ENCODE measurements around the gene CTDSPL.
A peak's percentile ranks its signal among the peaks of the same experiment; 100 is the strongest.

Gene CTDSPL

GRCh38 chr3:37997342-37997741, 135.7 kb downstream of the CTDSPL start:
- no peak for DNase-seq
- H3K9me3 ChIP-seq (ENCODE audit: control insufficient read depth, low read length), result no peaks in the 10 kb centered on the region
- no peaks in the 10 kb centered on the region for H3K27me3 ChIP-seq (replicated peaks; ENCODE audit: control insufficient read depth, insufficient read depth, low read length, poor library complexity, severe bottlenecking)
- no peak overlapping the region for H3K4me3 ChIP-seq (ENCODE audit: insufficient read depth, low read depth, low read length, poor library complexity, severe bottlenecking)
- H3K4me1 ChIP-seq (ENCODE audit: control insufficient read depth, insufficient read depth, low read length, poor library complexity, severe bottlenecking), result peaks cover 56% of the 10 kb centered on the region
- H3K27ac ChIP-seq (ENCODE audit: insufficient read depth, low read length, poor library complexity, severe bottlenecking), result no peak overlapping the region
- H3K36me3 ChIP-seq (ENCODE audit: control insufficient read depth, insufficient read depth, low read length), result peaks cover 20% of the 10 kb centered on the region

GRCh38 chr3:37997791-37998370, 136.2 kb downstream of the CTDSPL start:
- H3K27ac ChIP-seq (ENCODE audit: insufficient read depth, low read length, poor library complexity, severe bottlenecking), result peak overlapping the region; percentile 86
- no peaks in the 10 kb centered on the region for H3K9me3 ChIP-seq (ENCODE audit: control insufficient read depth, low read length)
- no peaks in the 10 kb centered on the region for H3K27me3 ChIP-seq (replicated peaks; ENCODE audit: control insufficient read depth, insufficient read depth, low read length, poor library complexity, severe bottlenecking)
- H3K4me3 ChIP-seq (ENCODE audit: insufficient read depth, low read depth, low read length, poor library complexity, severe bottlenecking), result peak overlapping the region; percentile 32
- peaks cover 56% of the 10 kb centered on the region for H3K4me1 ChIP-seq (ENCODE audit: control insufficient read depth, insufficient read depth, low read length, poor library complexity, severe bottlenecking)
- peaks cover 25% of the 10 kb centered on the region for H3K36me3 ChIP-seq (ENCODE audit: control insufficient read depth, insufficient read depth, low read length)
- no peak for DNase-seq

- DNase-seq, result no peak
- peaks cover 46% of the 10 kb centered on the region for H3K4me1 ChIP-seq (ENCODE audit: control insufficient read depth, insufficient read depth, low read length, poor library complexity, severe bottlenecking)
Measured at GRCh38 chr3:37999836-38000235, 138.2 kb downstream of the CTDSPL start.

GRCh38 chr3:38000242-38000916, 138.7 kb downstream of the CTDSPL start:
- H3K27me3 ChIP-seq (replicated peaks; ENCODE audit: control insufficient read depth, insufficient read depth, low read length, poor library complexity, severe bottlenecking), result no peaks in the 10 kb centered on the region
- DNase-seq, result no peak
- peaks cover 36% of the 10 kb centered on the region for H3K36me3 ChIP-seq (ENCODE audit: control insufficient read depth, insufficient read depth, low read length)
- H3K4me1 ChIP-seq (ENCODE audit: control insufficient read depth, insufficient read depth, low read length, poor library complexity, severe bottlenecking), result peaks cover 40% of the 10 kb centered on the region
- H3K9me3 ChIP-seq (ENCODE audit: control insufficient read depth, low read length), result no peaks in the 10 kb centered on the region
- no peak overlapping the region for H3K27ac ChIP-seq (ENCODE audit: insufficient read depth, low read length, poor library complexity, severe bottlenecking)
- H3K4me3 ChIP-seq (ENCODE audit: insufficient read depth, low read depth, low read length, poor library complexity, severe bottlenecking), result no peak overlapping the region

More at GRCh38 chr3:37999836-38000235, 138.2 kb downstream of the CTDSPL start:
- no peaks in the 10 kb centered on the region for H3K9me3 ChIP-seq (ENCODE audit: control insufficient read depth, low read length)
- no peak overlapping the region for H3K27ac ChIP-seq (ENCODE audit: insufficient read depth, low read length, poor library complexity, severe bottlenecking)
- no peaks in the 10 kb centered on the region for H3K27me3 ChIP-seq (replicated peaks; ENCODE audit: control insufficient read depth, insufficient read depth, low read length, poor library complexity, severe bottlenecking)
- no peak overlapping the region for H3K4me3 ChIP-seq (ENCODE audit: insufficient read depth, low read depth, low read length, poor library complexity, severe bottlenecking)
- H3K36me3 ChIP-seq (ENCODE audit: control insufficient read depth, insufficient read depth, low read length), result peaks cover 31% of the 10 kb centered on the region

- peaks cover 39% of the 10 kb centered on the region for H3K36me3 ChIP-seq (ENCODE audit: control insufficient read depth, insufficient read depth, low read length)
- no peak overlapping the region for H3K4me3 ChIP-seq (ENCODE audit: insufficient read depth, low read depth, low read length, poor library complexity, severe bottlenecking)
- no peak for DNase-seq
- H3K9me3 ChIP-seq (ENCODE audit: control insufficient read depth, low read length), result no peaks in the 10 kb centered on the region
- H3K27me3 ChIP-seq (replicated peaks; ENCODE audit: control insufficient read depth, insufficient read depth, low read length, poor library complexity, severe bottlenecking), result no peaks in the 10 kb centered on the region
- H3K27ac ChIP-seq (ENCODE audit: insufficient read depth, low read length, poor library complexity, severe bottlenecking), result no peak overlapping the region
- H3K4me1 ChIP-seq (ENCODE audit: control insufficient read depth, insufficient read depth, low read length, poor library complexity, severe bottlenecking), result peaks cover 34% of the 10 kb centered on the region
Measured at GRCh38 chr3:38000965-38001455, 139.3 kb downstream of the CTDSPL start.

GRCh38 chr3:38001456-38002081, 139.9 kb downstream of the CTDSPL start:
- Histone ChIP-seq H3K4me1 (ENCODE audit: control insufficient read depth, insufficient read depth, low read length, poor library complexity, severe bottlenecking) (peaks cover 29% of the 10 kb centered on the region), H3K36me3 (ENCODE audit: control insufficient read depth, insufficient read depth, low read length) (peaks cover 39% of the 10 kb centered on the region)

GRCh38 chr3:38002291-38002876, 140.7 kb downstream of the CTDSPL start:
- no peak for DNase-seq
- Histone ChIP-seq H3K9me3 (ENCODE audit: control insufficient read depth, low read length) (no peaks in the 10 kb centered on the region), H3K4me1 (ENCODE audit: control insufficient read depth, insufficient read depth, low read length, poor library complexity, severe bottlenecking) (peaks cover 21% of the 10 kb centered on the region), H3K27ac (ENCODE audit: insufficient read depth, low read length, poor library complexity, severe bottlenecking) (no peak overlapping the region), H3K27me3 (replicated peaks; ENCODE audit: control insufficient read depth, insufficient read depth, low read length, poor library complexity, severe bottlenecking) (no peaks in the 10 kb centered on the region), H3K36me3 (ENCODE audit: control insufficient read depth, insufficient read depth, low read length) (peaks cover 48% of the 10 kb centered on the region), H3K4me3 (ENCODE audit: insufficient read depth, low read depth, low read length, poor library complexity, severe bottlenecking) (no peak overlapping the region)

More at GRCh38 chr3:38001456-38002081, 139.9 kb downstream of the CTDSPL start:
- no peaks in the 10 kb centered on the region for H3K27me3 ChIP-seq (replicated peaks; ENCODE audit: control insufficient read depth, insufficient read depth, low read length, poor library complexity, severe bottlenecking)
- no peaks in the 10 kb centered on the region for H3K9me3 ChIP-seq (ENCODE audit: control insufficient read depth, low read length)
- no peak overlapping the region for H3K4me3 ChIP-seq (ENCODE audit: insufficient read depth, low read depth, low read length, poor library complexity, severe bottlenecking)
- no peak for DNase-seq
- H3K27ac ChIP-seq (ENCODE audit: insufficient read depth, low read length, poor library complexity, severe bottlenecking), result no peak overlapping the region

- H3K27me3 ChIP-seq (replicated peaks; ENCODE audit: control insufficient read depth, insufficient read depth, low read length, poor library complexity, severe bottlenecking), result no peaks in the 10 kb centered on the region
- H3K4me3 ChIP-seq (ENCODE audit: insufficient read depth, low read depth, low read length, poor library complexity, severe bottlenecking), result no peak overlapping the region
- no peak for DNase-seq
- peaks cover 16% of the 10 kb centered on the region for H3K4me1 ChIP-seq (ENCODE audit: control insufficient read depth, insufficient read depth, low read length, poor library complexity, severe bottlenecking)
- H3K27ac ChIP-seq (ENCODE audit: insufficient read depth, low read length, poor library complexity, severe bottlenecking), result peak overlapping the region; percentile 22
- H3K36me3 ChIP-seq (ENCODE audit: control insufficient read depth, insufficient read depth, low read length), result peaks cover 52% of the 10 kb centered on the region
- no peaks in the 10 kb centered on the region for H3K9me3 ChIP-seq (ENCODE audit: control insufficient read depth, low read length)
Measured at GRCh38 chr3:38002940-38003339, 141.3 kb downstream of the CTDSPL start.

- Histone ChIP-seq H3K4me1 (ENCODE audit: control insufficient read depth, insufficient read depth, low read length, poor library complexity, severe bottlenecking) (peaks cover 11% of the 10 kb centered on the region), H3K4me3 (ENCODE audit: insufficient read depth, low read depth, low read length, poor library complexity, severe bottlenecking) (no peak overlapping the region), H3K36me3 (ENCODE audit: control insufficient read depth, insufficient read depth, low read length) (peaks cover 56% of the 10 kb centered on the region), H3K9me3 (ENCODE audit: control insufficient read depth, low read length) (no peaks in the 10 kb centered on the region), H3K27me3 (replicated peaks; ENCODE audit: control insufficient read depth, insufficient read depth, low read length, poor library complexity, severe bottlenecking) (no peaks in the 10 kb centered on the region), H3K27ac (ENCODE audit: insufficient read depth, low read length, poor library complexity, severe bottlenecking) (peak overlapping the region; percentile 22)
- DNase-seq, result peak; percentile 21 to 41 (median 29)
Measured at GRCh38 chr3:38003371-38003816, 141.7 kb downstream of the CTDSPL start.

Measured in effector memory CD4-positive, alpha-beta T cell (primary cell).